HUES64 (cell line): Measurements from ENCODE around the gene DGKD.

Source experiments
- H3K27ac ChIP-seq: 2 replicates; pipeline ENCODE4 v1.7.0; 2013; ENCODE audit warnings: low read depth, low read length, inconsistent platforms
- H3K27me3 ChIP-seq: 2 replicates; pipeline ENCODE4 v1.6.1; 2013; ENCODE audit warnings: mild to moderate bottlenecking, low read length; ENCODE audit not compliant: insufficient read depth
- H3K36me3 ChIP-seq: 2 replicates; pipeline ENCODE4 v1.6.1; 2013; ENCODE audit warnings: mild to moderate bottlenecking, low read length; ENCODE audit not compliant: insufficient read depth
- H3K4me1 ChIP-seq: 2 replicates; pipeline ENCODE4 v1.6.1; 2013; ENCODE audit warnings: mild to moderate bottlenecking, low read length, moderate library complexity; ENCODE audit not compliant: insufficient read depth
- H3K4me3 ChIP-seq: 2 replicates; pipeline ENCODE4 v1.5.1; 2013; ENCODE audit warnings: mild to moderate bottlenecking, low read length, moderate library complexity
- H3K9ac ChIP-seq: 2 replicates; pipeline ENCODE4 v1.6.1; 2013; ENCODE audit warnings: mild to moderate bottlenecking, low read depth, low read length
- H3K9me3 ChIP-seq: 2 replicates; pipeline ENCODE4 v1.6.1; 2013; ENCODE audit warnings: low read depth, low read length; ENCODE audit not compliant: insufficient read depth
- WGBS: fragments of 150-250, 120-280 bp; methylation state at CpG from one replicate; pipeline ENCODE4 v1.1.7; 2013; ENCODE audit warnings: missing lambda C conversion rate; 5-methylcytosine and 5-hydroxymethylcytosine counted together

DGKD gene

DNA sequence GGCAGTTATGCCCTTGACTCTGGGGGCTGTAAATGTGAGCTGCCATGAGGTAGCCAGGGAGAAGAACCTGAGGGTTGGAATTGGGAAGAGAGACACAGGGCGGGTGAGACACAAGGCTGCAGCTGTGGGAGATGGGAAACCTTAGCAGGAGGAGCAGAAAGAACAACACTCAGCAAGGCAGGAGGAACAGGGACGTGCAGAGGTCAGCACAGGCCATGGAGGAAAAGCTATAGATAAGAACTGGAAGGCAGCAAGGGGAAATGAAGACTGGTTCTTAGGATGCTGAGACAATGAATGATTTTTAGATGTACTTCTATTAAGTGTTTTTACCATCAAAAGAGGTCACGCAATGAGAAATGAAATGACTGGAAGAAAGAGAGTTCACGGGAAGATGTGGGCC is 132.1 kb downstream of the DGKD start:
- no peaks in the 10 kb centered on the region for H3K4me1 ChIP-seq
- WGBS = 88% methylated on average over 4 of the region's 4 CpGs
- no peaks in the 10 kb centered on the region for H3K27me3 ChIP-seq
- H3K4me3 ChIP-seq = no peak overlapping the region
- peaks cover 20% of the 10 kb centered on the region for H3K36me3 ChIP-seq
- no peak overlapping the region for H3K9ac ChIP-seq
- H3K27ac ChIP-seq = no peak overlapping the region
- H3K9me3 ChIP-seq = peaks cover 10% of the 10 kb centered on the region

DNA sequence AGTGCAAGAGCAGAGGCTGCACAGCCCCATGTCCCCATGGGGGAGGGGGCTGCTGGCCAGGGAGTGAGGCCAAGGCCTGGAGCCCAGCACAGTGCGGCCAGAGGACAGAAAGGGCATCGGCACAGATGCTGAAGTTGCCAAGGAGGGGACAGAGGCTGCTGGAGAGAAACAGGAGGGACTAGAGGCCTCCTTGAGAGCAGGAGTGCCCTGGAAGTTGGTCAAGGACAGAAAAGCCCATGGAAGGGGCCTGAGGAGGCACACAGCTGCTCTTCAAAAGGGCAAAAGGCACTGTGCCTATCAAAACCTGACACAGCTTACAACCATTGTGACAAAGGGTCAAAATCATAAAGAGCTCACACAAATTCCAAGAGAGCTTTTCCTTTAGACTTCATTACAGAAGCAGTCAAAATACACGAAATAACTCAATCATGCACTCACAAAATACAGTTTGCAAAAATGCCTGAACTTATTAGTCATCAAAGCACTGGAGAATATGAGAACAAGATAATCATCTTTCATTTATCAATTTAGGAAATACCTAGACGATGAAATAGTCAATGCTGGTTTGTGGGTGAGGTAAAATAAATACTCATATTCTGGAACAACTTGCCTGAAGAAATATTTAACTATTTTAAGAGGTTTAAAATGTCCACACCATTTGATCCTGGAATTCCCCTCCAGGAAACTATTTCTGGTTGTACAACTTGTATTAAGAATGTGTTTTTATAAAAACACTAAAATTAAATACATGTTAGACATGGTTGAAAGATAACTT is 132.7 kb downstream of the DGKD start:
- Histone ChIP-seq H3K36me3 (peaks cover 20% of the 10 kb centered on the region), H3K27ac (no peak overlapping the region), H3K27me3 (no peaks in the 10 kb centered on the region), H3K9me3 (peaks cover 10% of the 10 kb centered on the region), H3K9ac (no peak overlapping the region), H3K4me3 (no peak overlapping the region), H3K4me1 (no peaks in the 10 kb centered on the region)
- 89% methylated on average over 3 of the region's 4 CpGs for WGBS

DNA sequence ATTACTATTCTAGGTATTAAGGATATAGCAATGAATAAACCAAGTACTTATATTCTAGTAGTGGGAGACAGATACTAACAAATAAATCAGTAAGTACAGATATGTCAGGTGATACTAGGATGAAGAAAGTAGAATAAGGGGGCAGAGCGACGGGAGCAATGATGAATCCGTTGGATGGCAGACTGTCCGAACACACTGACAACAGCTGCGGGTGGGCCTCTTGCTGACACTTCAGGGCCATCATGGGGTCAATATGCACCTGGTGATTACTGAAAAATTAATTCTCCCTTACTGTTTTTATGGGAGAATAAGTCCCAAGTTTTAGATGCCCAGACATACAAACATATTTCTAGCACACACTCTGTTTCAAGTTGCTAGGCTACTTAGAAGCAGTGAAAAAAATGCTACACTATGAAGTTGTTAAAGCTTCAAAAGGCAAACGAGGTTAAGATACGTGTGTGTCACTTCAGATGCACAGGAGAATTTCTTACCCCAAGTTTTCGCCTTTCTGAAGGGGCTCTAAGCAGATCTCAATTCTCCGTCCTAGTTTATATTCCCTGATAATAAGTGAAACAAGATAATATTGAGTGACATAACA is 133.6 kb downstream of the DGKD start:
- H3K4me3 ChIP-seq = no peak overlapping the region
- H3K27ac ChIP-seq = no peak overlapping the region
- H3K27me3 ChIP-seq = no peaks in the 10 kb centered on the region
- WGBS = 88% methylated on average over 8 of the region's 9 CpGs
- H3K36me3 ChIP-seq = peaks cover 21% of the 10 kb centered on the region
- H3K9ac ChIP-seq = no peak overlapping the region
- peaks cover 6% of the 10 kb centered on the region for H3K9me3 ChIP-seq
- no peaks in the 10 kb centered on the region for H3K4me1 ChIP-seq

DNA sequence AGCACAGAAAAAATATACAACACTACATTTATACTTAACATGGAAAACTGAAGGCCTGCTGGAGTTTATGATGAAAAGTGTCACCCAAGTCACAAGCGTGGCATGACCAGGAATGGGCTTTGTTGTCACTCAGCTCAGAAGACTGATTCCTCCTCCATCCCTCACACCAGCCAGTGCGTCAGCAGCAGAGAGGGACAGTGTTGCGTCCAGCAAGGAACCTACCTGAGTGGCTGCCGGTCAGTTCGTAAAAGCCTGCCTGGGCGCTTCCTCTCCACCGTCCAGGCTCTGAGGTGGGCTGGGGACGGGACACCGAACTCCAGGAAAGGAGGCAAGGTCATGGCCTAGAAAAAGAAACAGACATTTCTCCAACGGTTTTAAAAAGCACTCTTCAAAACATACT is 134.8 kb downstream of the DGKD start:
- no peak overlapping the region for H3K27ac ChIP-seq
- no peak overlapping the region for H3K9ac ChIP-seq
- H3K4me1 ChIP-seq = no peaks in the 10 kb centered on the region
- 95% methylated on average over 10 of the region's 10 CpGs for WGBS
- no peaks in the 10 kb centered on the region for H3K27me3 ChIP-seq
- H3K4me3 ChIP-seq = no peak overlapping the region
- no peaks in the 10 kb centered on the region for H3K9me3 ChIP-seq
- peaks cover 13% of the 10 kb centered on the region for H3K36me3 ChIP-seq

DNA sequence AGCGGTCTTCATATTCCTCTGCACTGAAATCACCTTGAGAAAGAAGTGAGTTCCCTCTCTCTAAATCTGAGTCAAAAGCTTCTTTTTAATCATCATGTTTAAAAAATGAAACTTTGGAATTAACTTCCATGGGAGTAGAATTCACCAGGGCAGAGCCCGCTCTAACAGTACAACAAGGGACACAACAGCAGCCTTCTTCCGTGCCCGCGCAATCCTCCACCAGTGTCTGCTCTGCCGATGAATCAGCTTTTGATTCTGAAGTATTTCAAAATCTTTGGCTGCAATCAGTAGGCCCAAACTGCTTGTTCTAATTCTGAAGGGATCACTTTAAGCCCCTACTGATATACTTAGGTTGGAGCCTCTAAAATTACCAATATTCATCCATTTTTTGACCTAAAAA is 135.4 kb downstream of the DGKD start:
- Histone ChIP-seq H3K4me3 (no peak overlapping the region), H3K9me3 (no peaks in the 10 kb centered on the region), H3K27ac (no peak overlapping the region), H3K27me3 (no peaks in the 10 kb centered on the region), H3K9ac (no peak overlapping the region), H3K36me3 (peaks cover 11% of the 10 kb centered on the region; the same call in 1 of the 2 replicates), H3K4me1 (no peaks in the 10 kb centered on the region)
- 96% methylated on average over 6 of the region's 6 CpGs for WGBS

DNA sequence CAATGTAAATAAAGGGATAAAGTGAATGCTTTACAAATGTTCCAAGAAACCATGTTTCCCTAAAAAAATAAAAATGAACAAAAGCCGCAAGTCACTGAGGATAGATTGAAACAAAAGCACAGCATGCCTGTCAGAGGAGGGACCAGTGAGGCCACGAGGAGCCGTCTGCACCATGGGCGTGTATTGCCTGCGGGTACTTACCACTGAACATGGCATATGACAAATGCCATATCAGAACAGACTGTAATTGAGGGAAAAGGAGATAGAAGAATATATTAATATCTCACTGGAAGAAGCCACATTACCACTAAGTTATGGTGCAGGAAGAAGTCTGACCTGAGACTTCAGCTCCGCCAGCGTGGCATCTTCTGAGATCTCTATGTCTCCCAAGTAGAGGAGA is 136.5 kb downstream of the DGKD start:
- Histone ChIP-seq H3K27me3 (no peaks in the 10 kb centered on the region), H3K27ac (no peak overlapping the region), H3K36me3 (0 out of 2 replicates have a peak, but pooled peaks cover 5% of the 10 kb centered on the region), H3K9me3 (no peaks in the 10 kb centered on the region), H3K9ac (no peak overlapping the region), H3K4me3 (no peak overlapping the region), H3K4me1 (no peaks in the 10 kb centered on the region)
- WGBS = 94% methylated on average over 7 of the region's 7 CpGs

DNA sequence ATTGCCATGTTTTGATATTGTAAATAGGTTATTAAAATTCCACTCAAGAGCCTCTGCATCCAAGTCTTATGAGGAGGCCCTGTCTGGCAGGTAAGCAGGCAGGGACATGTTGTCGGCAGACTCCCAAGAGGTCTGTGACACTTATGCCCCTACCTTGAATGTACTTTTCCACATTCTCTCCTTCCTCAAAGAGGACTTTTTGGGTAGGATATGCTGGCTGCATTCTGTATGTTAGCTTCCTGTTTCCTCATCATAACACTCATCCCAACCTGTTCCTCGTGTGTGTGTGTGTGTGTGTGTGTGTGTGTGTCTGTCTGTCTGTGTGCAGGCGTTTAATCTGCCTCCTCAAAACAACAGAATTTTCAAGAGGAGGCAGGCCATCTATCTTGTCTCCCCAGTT is 137.0 kb downstream of the DGKD start:
- Histone ChIP-seq H3K9me3 (no peaks in the 10 kb centered on the region), H3K27ac (no peak overlapping the region), H3K27me3 (no peaks in the 10 kb centered on the region), H3K9ac (no peak overlapping the region), H3K4me1 (no peaks in the 10 kb centered on the region), H3K4me3 (no peak overlapping the region), H3K36me3 (0 out of 2 replicates have a peak, but pooled peaks cover 5% of the 10 kb centered on the region)
- 91% methylated on average over 1 of the region's 3 CpGs for WGBS

DNA sequence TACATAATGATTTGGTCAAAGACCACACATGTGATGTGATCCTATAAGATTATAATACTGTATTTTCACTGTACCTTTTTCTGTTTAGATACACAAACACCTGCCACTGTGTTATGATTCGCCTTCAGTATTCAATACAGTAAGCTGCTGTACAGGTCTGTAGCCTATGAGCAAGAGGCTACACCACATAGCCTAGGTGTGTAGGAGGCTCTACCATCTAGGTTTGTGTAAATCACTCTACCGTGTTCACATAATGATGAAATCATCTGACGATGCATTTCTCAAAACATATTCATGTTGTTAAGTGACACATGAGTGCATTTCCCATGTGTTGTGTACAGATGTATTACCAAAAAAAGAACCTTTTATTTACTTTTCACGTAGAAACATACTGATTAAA is 137.8 kb downstream of the DGKD start:
- Histone ChIP-seq H3K4me1 (no peaks in the 10 kb centered on the region), H3K9ac (no peak overlapping the region), H3K36me3 (0 out of 2 replicates have a peak, but pooled peaks cover 5% of the 10 kb centered on the region), H3K9me3 (no peaks in the 10 kb centered on the region), H3K27ac (no peak overlapping the region), H3K4me3 (no peak overlapping the region), H3K27me3 (no peaks in the 10 kb centered on the region)
- WGBS = 96% methylated on average over 4 of the region's 4 CpGs

DNA sequence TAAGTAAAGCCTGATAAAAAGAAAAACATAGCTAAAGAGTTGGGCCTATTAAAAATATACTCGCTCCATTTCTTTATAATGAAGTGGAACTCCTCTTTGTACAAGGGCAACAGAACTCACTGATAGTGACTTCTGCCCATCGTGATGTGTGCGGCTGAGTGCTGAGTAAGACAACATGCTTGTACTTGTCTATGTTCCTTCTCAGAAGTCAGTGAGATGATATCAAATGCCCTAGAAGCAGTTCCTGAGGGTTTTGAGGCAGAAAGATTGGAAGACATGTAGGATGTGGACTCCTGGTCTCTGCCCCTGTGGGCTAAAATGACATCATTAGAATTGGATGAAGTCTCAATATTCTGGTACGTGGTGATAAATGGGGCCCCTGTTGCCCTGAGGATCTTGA is 138.5 kb downstream of the DGKD start:
- Histone ChIP-seq H3K9ac (no peak overlapping the region), H3K27ac (no peak overlapping the region), H3K9me3 (no peaks in the 10 kb centered on the region), H3K27me3 (no peaks in the 10 kb centered on the region), H3K4me1 (no peaks in the 10 kb centered on the region), H3K36me3 (0 out of 2 replicates have a peak, but pooled peaks cover 5% of the 10 kb centered on the region), H3K4me3 (no peak overlapping the region)
- WGBS = 95% methylated on average over 4 of the region's 4 CpGs

DNA sequence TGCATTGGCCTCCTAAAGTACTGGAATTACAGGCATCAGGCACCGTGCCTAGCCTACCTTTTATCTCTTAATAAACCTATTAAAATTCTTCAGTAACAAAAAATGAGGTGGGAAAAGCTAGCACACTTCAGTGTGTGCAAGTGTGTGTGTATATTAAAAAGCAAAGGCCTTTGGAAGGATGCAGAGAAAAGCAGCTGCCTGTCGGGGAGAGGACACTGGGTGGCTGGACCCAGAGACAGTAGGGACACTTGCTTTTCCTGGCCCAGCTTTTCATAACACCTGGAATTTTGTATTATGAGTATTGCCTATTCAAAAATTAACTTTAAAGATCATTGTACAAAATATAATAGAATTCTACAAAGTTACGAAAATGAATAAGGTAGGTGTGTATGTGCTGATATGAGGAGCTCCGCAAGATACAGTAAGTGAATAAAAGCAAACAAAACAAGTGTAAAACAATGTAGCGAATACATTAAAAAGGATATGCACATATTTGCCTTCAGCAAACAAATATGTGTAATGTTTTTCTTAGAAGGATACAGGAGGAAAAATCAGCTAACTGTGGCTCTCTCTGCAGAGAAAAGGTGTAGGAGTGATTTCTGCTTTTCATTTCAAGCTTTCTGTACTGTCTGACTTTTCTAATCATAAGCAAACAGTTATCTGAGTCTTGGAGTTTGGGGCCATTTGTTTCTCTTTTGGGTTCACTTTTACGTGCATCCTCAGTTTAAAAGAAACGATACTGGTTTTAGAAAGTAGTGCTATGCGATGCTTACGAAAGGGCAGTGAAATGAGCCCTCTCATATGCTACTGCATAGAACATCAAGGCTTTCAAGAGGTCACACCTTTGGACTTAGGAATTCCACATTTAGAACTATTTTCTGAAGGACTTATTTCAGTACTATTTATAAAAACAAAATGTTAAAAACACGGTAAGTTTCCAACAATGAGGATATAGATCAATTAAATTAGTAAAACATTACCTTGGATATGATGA is 141.5 kb downstream of the DGKD start:
- 91% methylated on average over 9 of the region's 10 CpGs for WGBS
- no peak overlapping the region for H3K4me3 ChIP-seq

DNA sequence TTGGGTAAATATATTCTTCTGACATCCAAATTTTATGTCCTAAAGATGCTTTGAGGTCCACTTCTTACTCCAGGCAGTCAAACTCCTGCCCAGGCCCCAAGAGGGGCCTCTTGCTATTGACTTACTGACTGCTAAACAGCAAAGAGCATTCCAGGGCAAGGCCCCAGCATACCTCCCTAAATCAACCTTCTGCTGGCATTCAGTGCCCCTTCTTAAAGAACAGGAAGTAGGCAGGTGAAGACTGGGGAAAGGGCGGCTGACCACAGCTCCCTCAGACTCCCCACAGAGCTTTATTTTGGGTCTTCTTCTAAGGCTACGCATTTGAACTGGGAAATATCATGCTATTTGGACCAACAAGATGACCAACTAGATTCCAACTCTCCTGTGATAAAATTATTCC is 143.4 kb downstream of the DGKD start:
- Histone ChIP-seq H3K4me3 (no peak overlapping the region), H3K4me1 (no peaks in the 10 kb centered on the region), H3K9ac (no peak overlapping the region), H3K36me3 (0 out of 2 replicates have a peak, but pooled peaks cover 3% of the 10 kb centered on the region), H3K27ac (no peak overlapping the region), H3K9me3 (no peaks in the 10 kb centered on the region; the same call in 1 of the 2 replicates), H3K27me3 (no peaks in the 10 kb centered on the region)
- WGBS = 92% methylated on average over 2 of the region's 2 CpGs

More for the DNA sequence above, 141.5 kb downstream of the DGKD start:
- Histone ChIP-seq H3K9ac (no peak overlapping the region), H3K4me1 (no peaks in the 10 kb centered on the region), H3K27me3 (no peaks in the 10 kb centered on the region), H3K36me3 (0 out of 2 replicates have a peak, but pooled peaks cover 5% of the 10 kb centered on the region), H3K27ac (no peak overlapping the region), H3K9me3 (no peaks in the 10 kb centered on the region)
